VCaP (cell line): ENCODE measurements around the gene GADD45GIP1.

Experiments used
- H3K27ac ChIP-seq: fragments of 450-650 bp; 2 replicates; pipeline ENCODE4 v1.5.1; 2017
- CTCF ChIP-seq: fragments of 450-650 bp; conservative IDR thresholded peaks from 2 replicates; pipeline ENCODE4 v1.5.1; 2017; ENCODE audit warnings: mild to moderate bottlenecking, moderate library complexity

The GADD45GIP1 gene

GRCh38 chr19:12987190-12987589 lies 30.2 kb upstream of the GADD45GIP1 start:
- TF ChIP-seq CTCF, result no peak

GRCh38 chr19:12986726-12987125 lies 29.7 kb upstream of the GADD45GIP1 start:
- TF ChIP-seq CTCF, result no peak

More at GRCh38 chr19:12987190-12987589, 30.2 kb upstream of the GADD45GIP1 start:
- H3K27ac ChIP-seq, result no peak overlapping the region

GRCh38 chr19:12985049-12985776 lies 28.2 kb upstream of the GADD45GIP1 start:
- peak overlapping the region; percentile 34 for H3K27ac ChIP-seq
- no peak for TF ChIP-seq CTCF

More at GRCh38 chr19:12986726-12987125, 29.7 kb upstream of the GADD45GIP1 start:
- no peak overlapping the region for H3K27ac ChIP-seq

- peak overlapping the region; percentile 34 for H3K27ac ChIP-seq
- TF ChIP-seq CTCF, result no peak
Observed at GRCh38 chr19:12984683-12985048, 27.6 kb upstream of the GADD45GIP1 start.

GRCh38 chr19:12984143-12984627 lies 27.2 kb upstream of the GADD45GIP1 start:
- H3K27ac ChIP-seq, result peak overlapping the region; percentile 34; the same call in 1 of the 2 replicates
- TF ChIP-seq CTCF, result no peak

GRCh38 chr19:12983542-12984142 lies 26.6 kb upstream of the GADD45GIP1 start:
- H3K27ac ChIP-seq, result peak overlapping the region; percentile 34; the same call in 1 of the 2 replicates
- peak; percentile 97 for TF ChIP-seq CTCF

GRCh38 chr19:12983091-12983490 lies 26.1 kb upstream of the GADD45GIP1 start:
- TF ChIP-seq CTCF, result no peak
- H3K27ac ChIP-seq, result peak overlapping the region; percentile 23; the same call in 1 of the 2 replicates
